NCI-H2029 (cell line): ENCODE measurements around the gene XCR1.
"Not testable (repeated sequence)": the region's sequence is repeated elsewhere in the genome, so short reads cannot be mapped to it uniquely, and the experiment has no call there.

Experiments
- DNase-seq: peaks from one replicate; lab custom pipeline; 2025; lab: John Stamatoyannopoulos, UW

XCR1 gene

DNA sequence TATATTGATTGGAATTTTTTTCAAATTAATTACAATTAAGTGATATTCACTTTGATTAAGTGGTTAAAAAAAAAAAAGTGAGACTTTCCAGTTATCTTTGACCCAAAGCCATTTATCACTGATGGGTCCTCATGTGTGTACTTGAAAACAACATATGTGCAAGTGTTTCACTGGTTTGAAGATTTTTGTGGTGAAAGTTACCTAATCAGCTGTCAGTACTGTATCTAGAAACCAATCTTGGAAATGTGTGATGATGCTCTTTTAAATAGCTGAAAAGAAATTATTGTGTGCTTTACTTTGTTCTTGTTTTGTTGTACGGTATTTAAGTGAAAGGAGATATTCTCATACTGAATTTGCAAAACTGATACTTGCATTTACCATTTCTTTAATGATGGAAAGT, 11.6 kb upstream of the XCR1 start:
- no peak for DNase-seq

DNA sequence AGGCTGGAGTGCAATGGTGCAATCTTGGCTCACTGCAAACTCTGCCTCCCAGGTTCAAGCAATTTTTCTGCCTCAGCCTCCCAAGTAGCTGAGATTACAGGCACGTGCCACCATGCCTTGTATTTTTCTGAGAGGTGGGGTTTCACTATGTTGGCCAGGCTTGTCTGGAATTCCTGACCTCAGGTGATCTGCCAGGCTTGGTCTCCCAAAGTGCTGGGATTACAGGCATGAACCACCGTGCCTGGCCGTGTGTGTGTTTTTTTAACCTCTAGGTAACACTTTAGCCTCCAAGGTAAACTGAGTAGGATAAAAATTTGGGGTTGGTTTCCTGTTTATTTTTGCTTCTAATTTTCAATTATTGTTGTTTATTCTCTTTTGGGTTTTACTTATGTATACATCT, 10.8 kb upstream of the XCR1 start:
- not testable (repeated sequence) for DNase-seq

DNA sequence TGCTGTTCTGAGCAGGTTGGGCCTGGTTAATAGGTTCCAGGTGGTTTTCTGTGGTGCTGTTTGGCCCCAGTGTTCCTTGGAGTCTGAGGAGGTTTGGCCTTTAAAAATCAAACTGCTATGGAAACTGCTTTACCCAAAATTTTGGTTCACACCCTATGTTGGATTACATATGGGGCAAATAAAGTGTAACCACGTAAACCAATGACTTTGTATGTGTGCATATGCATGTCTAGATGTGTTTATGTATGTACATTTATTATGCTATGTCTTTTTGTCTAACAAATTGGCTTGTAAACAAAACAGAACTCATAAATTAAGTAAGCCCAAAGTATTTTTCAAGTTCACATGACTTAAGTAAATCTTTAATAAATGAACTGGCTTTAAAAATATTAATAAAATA, 8.9 kb upstream of the XCR1 start:
- DNase-seq: no peak

DNA sequence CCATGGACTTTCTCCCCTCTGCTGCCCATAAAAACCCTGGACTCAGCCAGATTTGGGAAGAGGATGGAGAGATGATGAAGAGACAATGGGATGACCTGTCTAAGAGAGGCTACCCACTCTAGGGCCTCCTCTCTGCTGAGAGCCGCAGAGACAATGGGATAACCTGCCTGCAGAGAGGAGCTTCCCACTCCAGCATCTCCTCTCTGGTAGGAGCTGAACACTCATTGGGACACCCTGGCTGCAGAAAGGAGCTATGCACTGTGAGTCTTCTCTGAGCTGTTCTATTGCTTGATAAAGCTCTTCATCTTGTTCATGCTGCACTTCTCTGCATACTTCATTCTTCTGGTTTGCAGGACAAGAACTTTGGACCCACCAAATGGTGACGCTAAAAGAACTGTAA, 4.5 kb upstream of the XCR1 start:
- no peak for DNase-seq

DNA sequence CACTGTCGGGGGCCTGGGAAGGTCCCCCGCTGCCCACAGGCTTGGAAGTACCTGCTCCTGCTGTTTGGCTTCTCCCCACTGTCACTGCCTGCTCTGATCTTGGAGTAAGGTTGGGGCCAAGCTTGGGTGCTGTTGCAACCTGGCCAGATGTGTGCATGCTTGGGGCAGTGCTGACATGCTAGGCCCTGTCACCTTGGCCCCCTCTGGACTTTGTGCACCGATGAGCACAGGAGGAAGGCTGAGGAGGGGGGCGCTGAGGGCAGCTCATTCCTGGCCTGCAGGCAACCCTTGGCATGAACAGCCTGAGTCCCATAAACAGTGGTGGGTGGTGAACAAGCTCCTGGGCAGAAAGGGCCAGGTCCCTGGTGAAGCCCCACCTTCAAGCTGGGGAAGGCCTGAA, 4.0 kb upstream of the XCR1 start:
- DNase-seq: no peak

DNA sequence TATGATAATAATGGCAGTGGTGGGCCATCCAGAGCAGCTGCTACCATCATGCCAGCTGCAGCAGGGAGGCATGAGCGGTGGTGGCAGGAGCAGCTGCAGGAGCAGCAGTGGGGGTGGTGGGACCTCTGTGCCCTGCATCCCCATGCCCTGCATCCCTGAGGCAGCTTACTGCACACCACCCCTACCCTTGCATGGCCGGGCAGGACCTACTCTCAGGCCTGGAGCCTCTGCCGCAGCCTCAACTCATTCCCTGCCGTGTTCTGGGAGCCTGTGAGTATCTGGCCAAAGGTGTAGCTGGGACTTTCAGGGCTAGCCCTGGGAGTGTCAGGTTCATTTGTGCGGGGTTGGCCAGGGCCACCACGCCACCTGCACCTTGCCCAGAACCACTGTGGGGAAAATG, 3.3 kb upstream of the XCR1 start:
- DNase-seq: no peak

DNA sequence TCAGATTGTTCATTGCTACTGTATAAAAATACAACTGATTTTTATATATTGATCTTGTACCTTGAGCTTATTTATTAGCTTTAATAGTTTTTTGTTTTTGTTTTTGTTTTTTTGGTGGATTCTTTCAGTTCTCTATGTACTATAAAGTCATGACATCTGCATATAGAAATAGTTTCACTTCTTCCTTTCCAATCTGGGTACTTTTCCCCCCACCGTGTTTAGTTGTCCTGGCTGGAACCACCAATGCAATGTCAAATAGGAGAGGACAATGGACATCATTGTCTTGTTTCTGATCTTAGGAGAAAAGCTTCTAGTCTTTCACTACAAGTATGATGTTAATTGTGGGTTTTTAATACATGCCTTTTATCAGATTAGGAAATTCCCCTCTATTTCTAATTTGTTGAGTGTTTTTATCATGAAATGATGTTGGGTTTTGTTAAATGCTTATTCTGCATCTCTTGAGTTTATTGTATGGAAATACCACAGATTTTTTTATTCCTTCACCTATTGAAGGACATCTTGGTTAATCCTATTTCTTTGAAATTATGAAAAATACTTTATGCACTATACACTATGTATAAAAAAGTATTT, 2.8 kb upstream of the XCR1 start:
- no peak for DNase-seq

DNA sequence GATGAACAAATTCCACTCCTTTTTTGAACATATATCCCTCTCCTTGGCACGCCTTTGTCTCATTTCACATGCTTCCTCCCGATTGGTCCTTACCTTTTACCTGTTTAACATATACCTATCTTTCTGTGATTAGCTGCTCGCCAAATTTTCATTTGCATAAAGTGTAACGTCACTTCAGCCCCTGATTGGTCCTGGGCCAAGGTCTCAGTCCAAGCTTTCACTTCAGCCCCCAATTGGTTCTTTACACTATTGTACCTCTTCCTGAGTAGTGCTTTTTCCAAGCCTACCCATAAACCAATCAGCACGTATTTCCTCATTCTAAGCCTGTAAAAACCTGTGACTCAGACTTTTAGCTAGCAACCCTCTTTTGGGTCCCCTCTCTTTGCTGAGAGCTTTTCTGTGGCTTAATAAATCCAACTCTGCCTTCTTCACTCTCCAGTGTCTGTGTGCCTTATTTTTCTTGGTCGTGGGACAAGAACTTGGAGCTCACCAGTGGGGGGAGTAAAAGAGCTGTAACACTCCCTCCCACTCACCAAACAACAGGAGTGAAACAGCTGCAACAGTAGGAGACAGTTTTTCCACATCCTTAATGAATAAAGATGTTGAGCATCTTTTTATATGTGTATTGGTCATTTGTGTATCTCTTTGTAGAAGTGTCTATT, 584 bp upstream of the XCR1 start:
- DNase-seq: no peak

DNA sequence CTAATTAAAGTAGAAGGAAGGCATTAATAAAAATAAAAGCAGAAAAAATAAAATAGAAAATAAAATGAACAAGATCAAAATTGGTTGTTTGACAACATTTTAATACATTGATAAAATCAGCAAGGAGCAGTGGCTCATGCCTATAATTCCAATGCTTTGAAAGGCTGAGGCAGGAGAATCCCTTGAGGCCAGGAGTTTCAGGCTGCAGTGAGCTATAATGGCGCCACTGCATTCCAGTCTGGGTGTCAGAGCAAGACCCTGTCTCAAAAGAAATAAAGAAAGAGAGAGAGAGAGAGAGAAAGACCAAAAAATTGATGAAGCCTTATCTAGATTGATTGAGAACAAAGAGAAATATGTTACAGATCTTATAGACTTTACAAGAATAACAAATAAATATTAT, 2.1 kb downstream of the XCR1 start:
- DNase-seq: no peak

DNA sequence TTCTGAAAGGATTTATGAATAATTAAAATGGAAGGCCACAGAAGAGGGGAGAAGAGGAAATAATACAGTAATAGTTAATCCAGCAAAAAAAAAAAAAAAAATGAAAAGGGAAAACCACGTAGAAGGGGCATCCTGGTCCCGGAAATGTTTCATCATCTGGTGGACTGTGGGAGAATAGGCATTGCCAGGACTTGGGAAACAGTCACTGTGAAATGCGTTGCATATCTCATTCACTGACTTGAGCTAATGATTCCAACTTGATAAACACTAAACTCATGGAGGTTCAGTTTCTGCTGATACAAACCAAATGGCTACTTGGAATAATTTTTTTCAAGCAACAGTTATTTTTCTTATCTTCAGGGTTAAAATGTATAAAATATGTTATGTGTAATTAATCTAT, 3.2 kb downstream of the XCR1 start:
- DNase-seq: no peak

DNA sequence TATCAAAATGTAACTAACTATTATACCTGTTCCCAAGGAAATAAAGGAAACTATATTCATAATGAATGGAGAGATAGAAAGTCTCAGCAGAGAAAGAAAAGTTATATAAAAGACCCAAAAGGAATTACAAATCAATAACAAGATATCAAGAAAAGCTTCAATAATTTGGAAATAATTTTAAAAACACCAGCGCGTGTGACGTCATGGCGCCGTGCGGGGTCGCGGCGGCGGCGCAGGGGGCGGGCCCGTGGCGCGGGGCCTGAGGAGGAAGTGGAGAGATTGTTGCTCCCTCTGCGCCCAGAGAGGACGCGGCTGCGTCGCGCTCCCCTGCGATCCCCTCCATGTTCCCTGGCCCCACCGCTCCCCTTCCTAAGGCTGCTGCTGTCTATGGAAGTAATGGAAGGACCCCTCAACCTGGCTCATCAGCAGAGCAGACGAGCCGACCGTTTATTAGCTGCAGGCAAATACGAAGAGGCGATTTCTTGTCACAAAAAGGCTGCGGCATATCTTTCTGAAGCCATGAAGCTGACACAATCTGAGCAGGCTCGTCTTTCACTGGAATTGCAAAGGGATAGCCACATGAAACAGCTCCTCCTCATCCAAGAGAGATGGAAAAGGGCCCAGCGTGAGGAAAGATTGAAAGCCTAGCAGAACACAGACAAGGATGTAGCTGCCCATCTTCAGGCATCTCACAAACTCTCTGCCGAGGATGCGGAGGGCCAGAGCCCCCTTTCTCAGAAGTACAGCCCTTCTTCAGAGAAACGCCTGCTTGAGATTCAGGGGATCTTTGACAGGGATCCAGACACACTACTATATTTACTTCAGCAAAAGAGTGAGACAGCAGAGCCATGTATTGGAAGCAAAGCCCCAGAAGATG, 4.1 kb downstream of the XCR1 start:
- DNase-seq: no peak

DNA sequence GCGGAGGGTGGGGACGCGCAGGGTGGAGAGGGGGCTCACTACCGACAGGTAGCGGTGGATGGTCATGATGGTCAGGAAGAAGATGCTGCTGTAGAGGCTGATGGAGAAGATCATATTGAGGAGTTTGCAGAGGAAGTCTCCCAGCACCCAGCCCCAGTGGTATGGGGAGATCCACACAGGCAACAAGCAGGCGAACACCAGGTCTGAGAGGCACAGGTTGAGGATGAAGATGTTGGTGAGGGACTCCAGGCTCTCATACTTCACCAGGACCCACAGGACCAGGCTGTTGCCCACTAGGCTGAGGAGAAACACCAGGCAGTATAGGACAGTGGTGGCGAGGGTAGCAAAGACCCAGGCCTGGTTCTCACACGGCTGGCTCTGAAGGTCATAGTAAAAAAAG, 5.8 kb downstream of the XCR1 start:
- DNase-seq: no peak

DNA sequence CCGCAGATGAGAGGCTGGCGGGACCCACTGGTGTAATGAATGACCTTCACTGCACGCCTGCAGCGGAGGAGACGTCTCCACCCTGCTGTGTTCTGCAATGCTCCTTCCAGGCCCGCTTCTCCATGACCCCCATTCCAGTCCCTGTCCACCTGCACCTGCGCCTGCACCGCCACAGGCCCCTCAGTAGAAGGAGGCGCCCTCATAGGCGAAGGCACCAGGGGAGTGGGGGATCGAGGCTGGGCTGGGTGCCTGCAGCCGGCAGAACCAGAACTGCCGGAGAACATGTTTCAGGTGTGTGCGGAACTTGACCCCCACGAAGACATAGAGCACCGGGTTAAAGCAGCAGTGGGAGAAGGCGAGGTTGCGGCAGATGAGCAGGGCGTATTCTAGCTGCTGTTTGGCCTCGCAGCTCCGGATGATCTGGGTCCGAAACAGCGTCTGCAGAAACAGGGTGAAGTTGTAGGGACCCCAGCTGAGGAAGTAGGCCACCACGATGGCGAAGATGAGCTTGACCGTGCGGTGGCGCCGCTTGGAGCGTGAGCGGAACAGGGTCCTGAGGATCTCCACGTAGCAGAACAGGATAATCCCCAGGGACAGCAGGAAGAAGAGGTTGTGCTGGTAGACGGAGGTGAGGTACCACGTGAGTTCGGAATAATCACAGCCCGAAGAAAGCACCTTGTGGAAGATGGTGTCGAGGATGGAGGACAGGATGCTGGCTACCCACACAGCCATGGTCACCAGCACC, 6.3 kb downstream of the XCR1 start:
- DNase-seq: no peak

DNA sequence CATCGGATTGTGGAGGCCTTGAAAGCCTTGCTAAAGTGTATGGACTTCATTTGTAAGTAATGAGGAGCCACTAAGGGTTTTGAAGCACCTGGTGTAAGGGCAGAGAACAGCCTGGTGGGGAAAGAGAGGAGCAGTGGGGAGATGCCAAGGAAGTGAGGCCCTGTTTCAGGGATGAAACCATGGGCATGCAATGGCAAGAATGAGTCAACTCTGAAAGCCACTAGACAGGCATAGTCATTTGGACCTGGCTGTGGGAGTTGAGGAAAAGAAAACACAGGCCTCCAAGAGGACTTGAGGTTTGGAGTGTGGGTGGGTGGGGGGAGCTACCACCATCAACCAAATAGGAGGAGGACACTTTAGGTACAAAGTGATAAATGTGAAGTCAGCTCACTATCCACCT, 7.6 kb downstream of the XCR1 start:
- no peak for DNase-seq

DNA sequence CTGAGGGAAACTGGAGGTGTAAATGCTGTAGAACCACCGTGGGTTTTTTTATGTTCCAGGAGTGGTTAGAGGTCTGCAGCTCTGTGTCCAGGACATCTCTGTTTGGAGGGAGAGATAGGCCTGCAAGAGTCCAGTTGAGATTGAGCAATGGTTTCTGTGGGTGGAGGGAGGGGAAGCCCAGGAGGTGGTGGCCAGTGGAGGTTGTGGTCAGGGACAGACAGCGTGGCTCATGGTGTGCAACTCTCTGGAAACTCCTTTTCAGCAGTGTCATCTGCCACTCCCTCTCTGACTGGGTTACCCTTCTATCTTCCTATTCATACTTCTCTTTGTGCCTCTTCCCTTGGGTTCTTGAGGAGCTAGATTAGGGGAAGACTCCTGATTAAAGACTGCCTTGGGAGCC, 9.6 kb downstream of the XCR1 start:
- no peak for DNase-seq

DNA sequence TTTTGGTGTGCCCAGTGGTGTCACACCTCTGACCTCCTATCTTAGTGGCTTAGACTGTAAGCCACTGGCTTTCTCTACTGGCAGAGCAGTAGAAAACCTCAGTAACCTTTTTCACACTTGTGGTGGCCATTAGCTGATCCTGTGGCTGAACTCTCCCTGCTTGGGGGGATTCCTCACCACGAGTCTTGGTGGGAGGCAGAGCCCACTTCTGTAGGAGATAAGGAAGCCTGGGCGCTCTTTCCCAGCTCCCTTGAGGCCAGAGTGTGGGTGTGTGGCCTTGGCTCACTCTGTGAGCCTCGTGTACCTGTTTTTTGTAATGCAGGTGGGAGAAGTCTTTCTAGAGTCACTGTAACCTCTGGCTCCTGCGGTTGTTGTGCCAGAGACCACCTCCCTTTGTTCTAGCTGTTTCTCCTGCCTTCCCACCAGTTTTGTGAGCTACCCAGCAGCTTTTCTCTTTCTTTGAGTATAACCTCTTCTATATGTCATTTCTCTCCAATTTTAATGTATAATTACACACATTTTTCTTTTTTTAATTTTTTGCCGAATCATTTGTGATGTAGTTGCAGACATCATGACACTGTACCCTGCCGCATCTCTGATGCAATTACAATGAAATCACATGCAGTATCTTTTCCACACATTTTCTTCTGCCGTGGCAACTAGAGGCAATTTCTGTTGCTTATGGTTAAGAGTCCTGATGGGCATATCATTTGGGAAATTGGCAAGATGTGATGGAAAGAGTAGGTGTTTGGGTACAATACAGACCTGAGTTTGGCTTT, 13.8 kb downstream of the XCR1 start:
- no peak for DNase-seq

DNA sequence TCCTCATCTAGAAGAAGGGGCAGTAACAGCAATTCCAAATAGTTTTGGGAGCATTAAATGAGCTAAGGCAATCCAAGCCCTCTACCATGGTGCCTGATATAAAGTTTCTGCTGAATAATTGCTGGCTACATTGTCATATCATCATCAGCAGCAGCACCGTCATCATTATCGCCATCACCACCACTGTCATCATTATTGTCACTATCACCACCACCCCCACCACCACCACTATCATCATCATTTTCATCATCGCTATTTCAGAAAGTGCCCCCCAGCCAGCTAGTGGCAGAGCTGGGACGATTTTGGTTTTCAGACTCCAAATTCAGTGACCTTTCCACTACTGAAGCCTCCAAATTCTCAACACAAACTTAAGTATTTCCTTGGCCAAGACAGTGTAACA, 15.0 kb downstream of the XCR1 start:
- no peak for DNase-seq

DNA sequence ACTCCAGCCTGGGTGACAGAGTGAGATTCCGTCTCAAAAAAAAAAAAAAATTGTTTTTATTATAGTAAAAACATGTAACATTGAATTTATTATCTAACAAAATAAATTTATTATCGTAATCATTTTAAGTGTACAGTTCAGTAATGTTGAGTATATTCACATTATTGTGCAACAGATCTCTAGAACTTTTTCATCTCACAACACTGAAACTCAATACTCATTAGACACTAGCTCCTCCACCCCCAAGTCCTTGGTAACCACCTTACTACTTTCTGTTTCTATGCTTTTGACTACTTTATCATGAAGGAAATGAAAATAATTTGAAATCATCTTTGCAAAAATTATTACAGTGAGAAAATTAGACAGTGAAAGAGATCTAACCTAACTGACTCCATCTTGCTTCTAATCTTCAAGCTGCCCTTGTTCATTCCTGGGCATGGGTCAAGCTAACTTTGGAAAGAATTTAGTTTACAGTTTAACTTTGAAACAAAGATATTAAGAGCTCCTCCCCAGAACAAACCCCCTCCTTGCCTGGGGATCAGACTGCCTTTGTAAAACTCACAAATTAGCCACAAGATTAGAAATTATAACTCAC, 16.7 kb downstream of the XCR1 start:
- DNase-seq: no peak

DNA sequence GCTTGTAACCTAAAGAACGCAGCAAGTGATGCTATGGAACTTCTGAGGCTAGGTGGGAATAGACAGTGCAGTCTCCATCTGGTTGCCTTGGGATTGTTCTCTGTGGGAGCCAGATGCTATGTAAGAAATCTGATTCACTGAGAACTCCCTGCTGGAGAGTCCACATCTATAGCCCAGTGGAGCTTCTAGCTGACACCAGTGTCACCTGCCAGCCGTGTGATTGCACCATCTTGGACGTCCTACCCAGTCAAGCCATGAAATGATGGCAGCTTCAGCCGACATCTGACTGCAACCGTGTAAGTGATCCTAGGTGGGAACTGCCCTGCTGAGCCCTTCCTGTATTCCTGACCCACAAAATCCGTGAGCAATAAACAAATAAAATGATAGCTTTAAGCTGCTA, 19.2 kb downstream of the XCR1 start:
- DNase-seq: no peak

DNA sequence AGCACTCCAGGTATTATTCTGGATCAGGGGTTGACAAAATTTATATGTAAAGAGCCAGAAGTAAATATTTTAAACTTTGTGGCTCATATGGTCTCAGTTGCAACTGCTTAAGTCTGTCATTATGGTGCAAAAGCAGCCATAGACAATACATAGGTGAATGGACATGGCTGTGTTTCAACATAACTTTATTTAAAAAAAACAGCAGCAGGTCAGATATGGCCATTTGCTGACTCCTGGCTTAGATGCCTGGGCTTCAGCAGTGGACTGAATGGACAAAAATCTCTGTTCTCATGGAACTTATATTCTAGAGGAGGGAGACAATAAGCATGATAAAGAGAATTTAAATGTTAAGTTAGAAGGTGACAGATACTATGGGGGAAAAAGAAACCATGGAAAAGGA, 20.0 kb downstream of the XCR1 start:
- no peak for DNase-seq

DNA sequence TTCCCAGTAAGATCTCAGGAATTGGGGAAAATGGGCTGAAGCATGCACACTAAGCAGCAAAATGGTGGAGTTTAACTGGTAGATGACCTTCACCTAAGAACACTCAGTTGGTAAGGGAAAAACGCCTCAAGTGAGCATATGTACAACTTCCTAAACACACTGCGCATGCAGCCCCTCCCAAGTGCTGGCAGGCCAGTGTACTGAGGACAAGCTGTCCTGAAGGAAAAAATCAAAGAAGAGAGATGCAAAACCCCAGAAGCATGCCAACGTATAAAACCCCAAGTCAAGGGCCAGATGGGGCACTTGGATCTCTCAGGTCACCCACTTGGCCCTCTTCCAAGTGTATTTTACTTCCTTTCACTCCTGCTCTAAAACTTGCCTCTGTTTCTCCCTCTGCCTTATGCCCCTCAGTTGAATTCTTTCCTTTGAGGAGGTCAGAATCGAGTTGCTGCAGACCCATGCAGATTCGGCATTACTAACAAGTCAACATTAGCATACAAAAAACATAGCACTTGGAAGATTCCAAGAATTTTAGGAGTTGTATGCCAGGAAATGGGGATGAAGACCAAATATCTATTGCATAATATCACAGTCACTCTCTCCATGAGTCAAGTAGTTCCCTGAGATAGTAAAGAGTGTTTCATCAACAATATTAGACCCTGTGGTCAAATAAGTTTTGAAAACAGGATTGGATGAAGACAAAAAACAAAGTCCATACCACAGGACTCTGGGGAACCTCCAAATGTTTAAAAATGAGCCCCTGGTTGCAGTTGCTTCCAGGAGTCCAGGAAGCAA, 20.8 kb downstream of the XCR1 start:
- no peak for DNase-seq
